ENCODE data around the gene COL5A2. TPM values are rescaled to one million over a fixed set of nuclear protein-coding genes. Genes with fewer than 3 reads are reported as not detected.

COL5A2 gene
- total RNA-seq, 1 donor from 2014 or later = 0.13 TPM

GRCh38 chr2:189210250-189211087 lies 30.9 kb upstream of the COL5A2 start:
- ATAC-seq (ENCODE audit: low read depth) = no peak

DNA sequence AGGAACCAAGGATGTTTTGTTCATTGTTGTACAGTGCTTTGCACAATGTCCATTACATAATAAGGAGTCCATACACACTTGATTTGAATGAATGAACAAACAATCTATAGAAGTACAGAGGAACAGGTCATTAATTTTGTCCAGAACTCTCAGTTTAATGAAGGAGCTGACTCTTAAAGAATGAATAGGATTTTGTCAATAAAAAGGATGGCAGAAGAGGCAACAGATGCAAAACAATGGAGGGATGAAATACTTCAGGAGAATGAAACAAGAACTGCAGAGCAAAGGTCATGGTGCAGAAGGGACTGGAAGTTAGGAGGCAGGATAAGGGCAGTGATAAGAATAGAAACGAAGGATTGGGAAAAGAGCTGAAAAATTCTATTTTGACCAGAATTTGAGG lies 28.7 kb upstream of the COL5A2 start:
- ChIA-PET CTCF (no interaction called here), POLR2A (no interaction called here)
- no peaks in the 10 kb centered on the region for H3K36me3 Mint-ChIP-seq (ENCODE audit: low read depth)
- no peak overlapping the region for H3K27ac Mint-ChIP-seq
- H3K9me3 Mint-ChIP-seq = no peaks in the 10 kb centered on the region
- no peaks in the 10 kb centered on the region for H3K4me1 Mint-ChIP-seq
- H3K27me3 Mint-ChIP-seq = no peaks in the 10 kb centered on the region
- TF ChIP-seq, protein P1, sequence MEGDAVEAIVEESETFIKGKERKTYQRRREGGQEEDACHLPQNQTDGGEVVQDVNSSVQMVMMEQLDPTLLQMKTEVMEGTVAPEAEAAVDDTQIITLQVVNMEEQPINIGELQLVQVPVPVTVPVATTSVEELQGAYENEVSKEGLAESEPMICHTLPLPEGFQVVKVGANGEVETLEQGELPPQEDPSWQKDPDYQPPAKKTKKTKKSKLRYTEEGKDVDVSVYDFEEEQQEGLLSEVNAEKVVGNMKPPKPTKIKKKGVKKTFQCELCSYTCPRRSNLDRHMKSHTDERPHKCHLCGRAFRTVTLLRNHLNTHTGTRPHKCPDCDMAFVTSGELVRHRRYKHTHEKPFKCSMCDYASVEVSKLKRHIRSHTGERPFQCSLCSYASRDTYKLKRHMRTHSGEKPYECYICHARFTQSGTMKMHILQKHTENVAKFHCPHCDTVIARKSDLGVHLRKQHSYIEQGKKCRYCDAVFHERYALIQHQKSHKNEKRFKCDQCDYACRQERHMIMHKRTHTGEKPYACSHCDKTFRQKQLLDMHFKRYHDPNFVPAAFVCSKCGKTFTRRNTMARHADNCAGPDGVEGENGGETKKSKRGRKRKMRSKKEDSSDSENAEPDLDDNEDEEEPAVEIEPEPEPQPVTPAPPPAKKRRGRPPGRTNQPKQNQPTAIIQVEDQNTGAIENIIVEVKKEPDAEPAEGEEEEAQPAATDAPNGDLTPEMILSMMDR (IDR thresholded peaks at IDR 0.05) = no peak
- ATAC-seq (ENCODE audit: low read depth) (no peak), DNase-seq (no peak)
- no peak overlapping the region for H3K4me3 Mint-ChIP-seq
- intact Hi-C loops (cut with micrococcal nuclease) = no loop called here

More at GRCh38 chr2:189210250-189211087, 30.9 kb upstream of the COL5A2 start:
- no peaks in the 10 kb centered on the region for H3K9me3 Mint-ChIP-seq
- intact Hi-C loops (cut with micrococcal nuclease) = no loop called here
- ChIA-PET CTCF (no interaction called here), POLR2A (no interaction called here)
- H3K27me3 Mint-ChIP-seq = no peaks in the 10 kb centered on the region
- H3K4me1 Mint-ChIP-seq = no peaks in the 10 kb centered on the region
- H3K4me3 Mint-ChIP-seq = no peak overlapping the region
- no peak for DNase-seq
- no peaks in the 10 kb centered on the region for H3K36me3 Mint-ChIP-seq (ENCODE audit: low read depth)
- TF ChIP-seq, protein P1 (IDR thresholded peaks at IDR 0.05) = no peak
- no peak overlapping the region for H3K27ac Mint-ChIP-seq

DNA sequence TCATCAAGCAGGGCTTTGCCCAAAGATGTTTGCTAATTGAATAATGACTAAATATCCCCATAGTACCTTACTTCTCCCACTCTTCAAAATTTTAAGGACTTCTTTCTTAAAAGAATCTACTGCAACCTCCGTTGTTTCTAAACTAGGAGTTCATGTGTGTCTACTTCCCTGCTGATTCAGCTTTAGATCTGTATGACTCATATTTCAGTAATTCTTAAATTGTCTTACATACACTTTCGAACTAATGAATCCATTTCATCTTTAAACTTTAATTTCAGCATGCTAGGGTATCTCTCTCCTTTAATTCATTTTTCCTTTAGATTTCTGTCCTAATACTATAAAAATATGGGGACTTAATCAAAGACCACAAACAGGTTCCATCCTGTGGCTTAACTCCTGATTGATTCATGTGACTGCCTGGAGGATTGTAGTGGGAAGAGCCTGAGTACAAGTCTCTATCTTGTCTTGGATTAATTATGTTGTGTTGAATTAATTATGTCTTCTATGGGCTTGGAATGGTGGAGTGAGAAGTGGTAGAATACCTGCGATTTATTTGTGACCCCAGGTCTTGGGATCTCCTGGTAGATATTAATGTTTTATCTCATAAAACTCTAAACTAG lies 24.9 kb upstream of the COL5A2 start:
- no peaks in the 10 kb centered on the region for H3K9me3 Mint-ChIP-seq
- ATAC-seq (ENCODE audit: low read depth) = no peak
- CTCF ChIA-PET = no interaction called here

GRCh38 chr2:189203177-189203799 lies 23.7 kb upstream of the COL5A2 start:
- Mint-ChIP-seq H3K4me1 (no peaks in the 10 kb centered on the region), H3K4me3 (no peak overlapping the region), H3K36me3 (ENCODE audit: low read depth) (no peaks in the 10 kb centered on the region), H3K27me3 (no peaks in the 10 kb centered on the region), H3K27ac (no peak overlapping the region), H3K9me3 (no peaks in the 10 kb centered on the region)
- intact Hi-C loops (cut with micrococcal nuclease) = no loop called here
- CTCF ChIA-PET = no interaction called here
- ATAC-seq (ENCODE audit: low read depth) = no peak
- POLR2A ChIA-PET = no interaction called here
- no peak for DNase-seq
- TF ChIP-seq, protein P1 (IDR thresholded peaks at IDR 0.05) = no peak

More for the DNA sequence above, 24.9 kb upstream of the COL5A2 start:
- DNase-seq = no peak
- no peaks in the 10 kb centered on the region for H3K36me3 Mint-ChIP-seq (ENCODE audit: low read depth)
- intact Hi-C loops (cut with micrococcal nuclease) = no loop called here
- H3K4me3 Mint-ChIP-seq = no peak overlapping the region
- POLR2A ChIA-PET = no interaction called here
- TF ChIP-seq, protein P1 (IDR thresholded peaks at IDR 0.05) = no peak
- no peak overlapping the region for H3K27ac Mint-ChIP-seq
- no peaks in the 10 kb centered on the region for H3K4me1 Mint-ChIP-seq
- no peaks in the 10 kb centered on the region for H3K27me3 Mint-ChIP-seq

DNA sequence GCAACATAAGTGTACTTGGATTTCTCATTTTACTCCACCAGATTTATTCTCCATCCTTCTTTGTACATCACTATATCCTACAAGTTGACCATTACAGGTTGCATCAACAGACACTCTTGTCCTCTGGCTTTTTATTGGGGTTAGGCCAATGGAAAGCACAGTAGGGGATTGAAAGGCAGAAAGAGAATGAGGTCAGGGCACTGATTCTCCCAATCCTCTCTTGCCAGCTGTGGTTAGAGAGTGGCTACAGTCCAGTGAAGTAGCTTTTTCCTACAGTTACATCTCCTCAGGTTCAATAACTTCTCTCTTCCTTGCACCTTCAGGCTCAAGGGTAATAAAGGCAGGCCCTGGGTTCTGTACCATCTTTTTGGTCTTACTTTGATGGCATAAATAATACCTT lies 20.2 kb upstream of the COL5A2 start:
- TF ChIP-seq, protein P1 (IDR thresholded peaks at IDR 0.05) = no peak
- ChIA-PET POLR2A (no interaction called here), CTCF (no interaction called here)
- ATAC-seq (ENCODE audit: low read depth) = no peak
- intact Hi-C loops (cut with micrococcal nuclease) = no loop called here
- H3K27me3 Mint-ChIP-seq = no peaks in the 10 kb centered on the region
- H3K36me3 Mint-ChIP-seq (ENCODE audit: low read depth) = no peaks in the 10 kb centered on the region
- peaks cover 2% of the 10 kb centered on the region for H3K9me3 Mint-ChIP-seq
- no peaks in the 10 kb centered on the region for H3K4me1 Mint-ChIP-seq
- no peak overlapping the region for H3K4me3 Mint-ChIP-seq
- no peak for DNase-seq
- no peak overlapping the region for H3K27ac Mint-ChIP-seq

All from activated B cell treated with CpG ODN at 0.5 μM for 24 hours (primary cell).